ENCODE results near the gene ZFPM1. TPM values are rescaled to one million over a fixed set of nuclear protein-coding genes. Genes with fewer than 3 reads are reported as not detected.

ZFPM1 gene
- polyA plus RNA-seq, 1 of the 3 experiments (the other 2 are of a cell fraction) = 1.2 TPM

- H4K20me1 ChIP-seq (ENCODE audit: insufficient read depth) = peaks cover 45% of the 10 kb centered on the region
- H3K4me2 ChIP-seq = no peak overlapping the region
- ChIA-PET CTCF (no interaction called here), POLR2A (no interaction called here)
- no peaks in the 10 kb centered on the region for H3F3A ChIP-seq (replicated peaks; ENCODE audit: insufficient read depth)
- H3K36me3 ChIP-seq (replicated peaks in 1 of 2; ENCODE audit: control insufficient read depth in 1 of 2, insufficient read depth in 2 of 2, low read length in 1 of 2) = peaks cover 24 to 54% of the 10 kb centered on the region in 2 experiments
- peaks cover 57% of the 10 kb centered on the region for H3K79me2 ChIP-seq (ENCODE audit: insufficient read depth)
- DNase-seq = no peak
- H3K9ac ChIP-seq = no peak overlapping the region
- no peaks in the 10 kb centered on the region for H3K27me3 ChIP-seq (ENCODE audit: insufficient read depth)
- no peaks in the 10 kb centered on the region for H3K9me3 ChIP-seq
- H3K4me1 ChIP-seq (ENCODE audit: control insufficient read depth in 1 of 2, insufficient read depth in 2 of 2, low read depth in 1 of 2, low read length in 1 of 2) = no peaks in the 10 kb centered on the region
- H2AFZ ChIP-seq (ENCODE audit: low read depth) = no peak overlapping the region
- H3K9me2 ChIP-seq = no peaks in the 10 kb centered on the region
- 87% methylated on average over 6 of the region's 6 CpGs for WGBS (ENCODE audit: low lambda C conversion rate)
- no peak overlapping the region for H3K27ac ChIP-seq (ENCODE audit: low read depth in 2 of 2, low read length in 1 of 2)
- no peak overlapping the region for H3K4me3 ChIP-seq (ENCODE audit: low read depth in 2 of 2, low read length in 1 of 2)
- TF ChIP-seq ZBTB33 (IDR thresholded peaks at IDR 0.05; ENCODE audit: borderline replicate concordance, low read depth) (no peak), FOSL2 (IDR thresholded peaks at IDR 0.05; ENCODE audit: borderline replicate concordance, low read depth) (no peak), TEAD4 (IDR thresholded peaks at IDR 0.05; ENCODE audit: borderline replicate concordance, insufficient read depth) (no peak), SIN3A (IDR thresholded peaks at IDR 0.05; ENCODE audit: borderline replicate concordance, low read depth, low read length) (no peak), MXI1 (IDR thresholded peaks at IDR 0.05; ENCODE audit: low read depth, low read length) (no peak), SMC3 (IDR thresholded peaks at IDR 0.05; ENCODE audit: low read depth, low read length) (no peak), NRF1 (IDR thresholded peaks at IDR 0.05; ENCODE audit: low read depth, low read length) (no peak), EZH2phosphoT487 (IDR thresholded peaks at IDR 0.05; ENCODE audit: borderline replicate concordance, low read depth) (no peak), CHD2 (IDR thresholded peaks at IDR 0.05; ENCODE audit: low read length, partially characterized antibody) (no peak), FOXM1 (IDR thresholded peaks at IDR 0.05; ENCODE audit: low read depth) (no peak), USF2 (IDR thresholded peaks at IDR 0.05; ENCODE audit: borderline replicate concordance, low read depth, low read length) (no peak), RCOR1 (IDR thresholded peaks at IDR 0.05; ENCODE audit: low read length) (no peak), TAF1 (IDR thresholded peaks at IDR 0.05; ENCODE audit: borderline replicate concordance, low read depth, low read length) (no peak), ELF1 (IDR thresholded peaks at IDR 0.05) (no peak)
These were observed 131.6 kb downstream of the ZFPM1 start for GRCh38 chr16:88584676-88585075.

DNA sequence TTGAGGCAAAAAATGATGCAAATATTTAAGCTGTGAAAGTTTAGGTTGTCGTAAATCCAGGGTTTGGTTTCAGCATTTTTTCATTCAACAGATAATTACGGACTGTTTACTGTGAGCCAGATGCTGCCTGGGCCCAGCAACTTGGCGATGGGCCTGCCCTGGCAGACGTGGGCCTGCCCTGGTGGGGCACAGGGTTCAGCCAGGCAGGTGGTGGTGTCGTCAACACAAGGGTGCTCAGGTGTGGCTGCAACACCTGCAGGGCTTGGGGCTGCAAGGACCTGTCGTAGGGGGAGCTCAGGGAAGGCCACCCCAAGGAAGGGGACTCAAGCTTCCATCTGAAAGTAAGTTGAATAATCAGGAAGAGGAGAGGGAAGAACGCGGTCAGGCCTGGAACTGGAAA lies 132.2 kb downstream of the ZFPM1 start:
- Histone ChIP-seq H2AFZ (ENCODE audit: low read depth) (no peak overlapping the region), H3K79me2 (ENCODE audit: insufficient read depth) (peaks cover 53% of the 10 kb centered on the region), H3K9ac (no peak overlapping the region), H3K36me3 (replicated peaks in 1 of 2; ENCODE audit: control insufficient read depth in 1 of 2, insufficient read depth in 2 of 2, low read length in 1 of 2) (peaks cover 26 to 55% of the 10 kb centered on the region in 2 experiments), H3K9me3 (no peaks in the 10 kb centered on the region), H3F3A (replicated peaks; ENCODE audit: insufficient read depth) (no peaks in the 10 kb centered on the region), H3K4me1 (ENCODE audit: control insufficient read depth in 1 of 2, insufficient read depth in 2 of 2, low read depth in 1 of 2, low read length in 1 of 2) (no peaks in the 10 kb centered on the region), H3K27me3 (ENCODE audit: insufficient read depth) (no peaks in the 10 kb centered on the region), H3K4me3 (ENCODE audit: low read depth in 2 of 2, low read length in 1 of 2) (no peak overlapping the region), H4K20me1 (ENCODE audit: insufficient read depth) (peaks cover 41% of the 10 kb centered on the region), H3K27ac (ENCODE audit: low read depth in 2 of 2, low read length in 1 of 2) (no peak overlapping the region), H3K4me2 (no peak overlapping the region), H3K9me2 (no peaks in the 10 kb centered on the region)
- ChIA-PET CTCF (no interaction called here), POLR2A (no interaction called here)
- 96% methylated on average over 8 of the region's 8 CpGs for WGBS (ENCODE audit: low lambda C conversion rate)
- DNase-seq = no peak
- TF ChIP-seq RCOR1 (IDR thresholded peaks at IDR 0.05; ENCODE audit: low read length) (no peak), SIN3A (IDR thresholded peaks at IDR 0.05; ENCODE audit: borderline replicate concordance, low read depth, low read length) (no peak), GABPA (IDR thresholded peaks at IDR 0.05; ENCODE audit: low read depth) (no peak), ZBTB33 (IDR thresholded peaks at IDR 0.05; ENCODE audit: borderline replicate concordance, low read depth) (no peak), RXRA (IDR thresholded peaks at IDR 0.05; ENCODE audit: borderline replicate concordance, low read depth) (no peak), TCF12 (IDR thresholded peaks at IDR 0.05) (no peak), ELF1 (IDR thresholded peaks at IDR 0.05) (no peak), GATA2 (CRISPR knock-in tag; IDR thresholded peaks at IDR 0.05) (no peak), RFX5 (IDR thresholded peaks at IDR 0.05; ENCODE audit: low read length) (no peak), IRF3 (IDR thresholded peaks at IDR 0.05; ENCODE audit: low read depth, low read length) (no peak), NRF1 (IDR thresholded peaks at IDR 0.05; ENCODE audit: low read depth, low read length) (no peak), FOXM1 (IDR thresholded peaks at IDR 0.05; ENCODE audit: low read depth) (no peak), EZH2phosphoT487 (IDR thresholded peaks at IDR 0.05; ENCODE audit: borderline replicate concordance, low read depth) (no peak), MXI1 (IDR thresholded peaks at IDR 0.05; ENCODE audit: low read depth, low read length) (no peak), TEAD4 (IDR thresholded peaks at IDR 0.05; ENCODE audit: borderline replicate concordance, insufficient read depth) (no peak), FOSL2 (IDR thresholded peaks at IDR 0.05; ENCODE audit: borderline replicate concordance, low read depth) (no peak)
- TF ChIP-seq, protein P1, sequence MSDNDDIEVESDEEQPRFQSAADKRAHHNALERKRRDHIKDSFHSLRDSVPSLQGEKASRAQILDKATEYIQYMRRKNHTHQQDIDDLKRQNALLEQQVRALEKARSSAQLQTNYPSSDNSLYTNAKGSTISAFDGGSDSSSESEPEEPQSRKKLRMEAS (IDR thresholded peaks at IDR 0.05; ENCODE audit: low read depth) = no peak

All from SK-N-SH (cell line).